ENCODE data around the gene OPN3.

DNA sequence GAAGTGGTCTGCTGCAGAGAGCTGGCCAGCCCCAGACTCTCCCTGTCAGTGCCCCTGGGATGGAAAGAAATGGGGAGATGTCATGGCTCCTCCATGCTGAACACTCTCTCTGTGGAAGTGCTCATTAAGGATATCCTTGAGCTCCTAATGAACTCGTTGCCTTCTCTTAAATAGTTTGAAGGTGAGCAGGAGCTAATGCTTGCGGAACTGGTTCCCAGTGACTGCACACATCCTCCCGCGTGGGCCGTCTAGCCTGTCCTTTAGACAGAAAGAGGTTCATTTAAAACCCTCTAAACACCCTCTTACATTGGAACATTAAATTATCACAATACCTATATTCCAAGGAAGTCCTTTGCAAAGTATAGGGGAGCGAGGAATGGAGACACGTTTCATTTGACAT is 6.0 kb upstream of the OPN3 start:
- TF ChIP-seq, protein P1, sequence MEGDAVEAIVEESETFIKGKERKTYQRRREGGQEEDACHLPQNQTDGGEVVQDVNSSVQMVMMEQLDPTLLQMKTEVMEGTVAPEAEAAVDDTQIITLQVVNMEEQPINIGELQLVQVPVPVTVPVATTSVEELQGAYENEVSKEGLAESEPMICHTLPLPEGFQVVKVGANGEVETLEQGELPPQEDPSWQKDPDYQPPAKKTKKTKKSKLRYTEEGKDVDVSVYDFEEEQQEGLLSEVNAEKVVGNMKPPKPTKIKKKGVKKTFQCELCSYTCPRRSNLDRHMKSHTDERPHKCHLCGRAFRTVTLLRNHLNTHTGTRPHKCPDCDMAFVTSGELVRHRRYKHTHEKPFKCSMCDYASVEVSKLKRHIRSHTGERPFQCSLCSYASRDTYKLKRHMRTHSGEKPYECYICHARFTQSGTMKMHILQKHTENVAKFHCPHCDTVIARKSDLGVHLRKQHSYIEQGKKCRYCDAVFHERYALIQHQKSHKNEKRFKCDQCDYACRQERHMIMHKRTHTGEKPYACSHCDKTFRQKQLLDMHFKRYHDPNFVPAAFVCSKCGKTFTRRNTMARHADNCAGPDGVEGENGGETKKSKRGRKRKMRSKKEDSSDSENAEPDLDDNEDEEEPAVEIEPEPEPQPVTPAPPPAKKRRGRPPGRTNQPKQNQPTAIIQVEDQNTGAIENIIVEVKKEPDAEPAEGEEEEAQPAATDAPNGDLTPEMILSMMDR (IDR thresholded peaks at IDR 0.05; ENCODE audit: extremely low read depth in 1 of 2, insufficient read depth in 1 of 2, low read depth in 1 of 2, low read length in 2 of 2): no peak
- TF ChIP-seq POLR2AphosphoS5 (IDR thresholded peaks at IDR 0.05; ENCODE audit: insufficient read depth, low read depth, low read length): no peak
- TF ChIP-seq, protein P2, sequence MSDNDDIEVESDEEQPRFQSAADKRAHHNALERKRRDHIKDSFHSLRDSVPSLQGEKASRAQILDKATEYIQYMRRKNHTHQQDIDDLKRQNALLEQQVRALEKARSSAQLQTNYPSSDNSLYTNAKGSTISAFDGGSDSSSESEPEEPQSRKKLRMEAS (IDR thresholded peaks at IDR 0.05; ENCODE audit: insufficient read depth, insufficient read length): no peak
- no peak for TF ChIP-seq POLR2A (IDR thresholded peaks at IDR 0.05; ENCODE audit: low read depth, low read length)
- TF ChIP-seq FOS (IDR thresholded peaks at IDR 0.05; ENCODE audit: borderline replicate concordance, insufficient read depth, low read length): no peak
- TF ChIP-seq EZH2 (IDR thresholded peaks at IDR 0.05; ENCODE audit: borderline replicate concordance, low read depth, low read length, severe bottlenecking): no peak
- TF ChIP-seq JUN (IDR thresholded peaks at IDR 0.05; ENCODE audit: borderline replicate concordance, insufficient read depth, insufficient read length, low read depth): no peak
